Skeletal muscle satellite cell (primary cell): ENCODE measurements around the gene HES2. TPM values are rescaled to one million over a fixed set of nuclear protein-coding genes. Genes with fewer than 3 reads are reported as not detected.
"Not testable (repeated sequence)": the region's sequence is repeated elsewhere in the genome, so short reads cannot be mapped to it uniquely, and the experiment has no call there.

Source experiments
- H3K27me3 ChIP-seq: 2 replicates; pipeline ENCODE4 v1.7.0; 2013; ENCODE audit warnings: low read length; ENCODE audit not compliant: control insufficient read depth, insufficient read depth
- H3K36me3 ChIP-seq: 2 replicates; pipeline ENCODE4 v1.7.0; 2013; ENCODE audit warnings: mild to moderate bottlenecking, control low read depth, low read length; ENCODE audit not compliant: insufficient read depth
- H3K4me1 ChIP-seq: 2 replicates; pipeline ENCODE4 v1.7.0; 2013; ENCODE audit warnings: low read length; ENCODE audit not compliant: control insufficient read depth, insufficient read depth
- H3K4me2 ChIP-seq: 2 replicates; pipeline ENCODE4 v1.7.0; 2013; ENCODE audit warnings: mild to moderate bottlenecking, low read length
- H3K4me3 ChIP-seq: 2 replicates; pipeline ENCODE4 v1.7.0; 2013; ENCODE audit warnings: low read length
- H3K9ac ChIP-seq: 2 replicates; pipeline ENCODE4 v1.7.0; 2013; ENCODE audit warnings: mild to moderate bottlenecking, low read depth, low read length, moderate library complexity
- H3K9me3 ChIP-seq: replicated peaks from 2 replicates; pipeline ENCODE4 v1.7.0; 2013; ENCODE audit warnings: mild to moderate bottlenecking, control low read depth, low read length
- small RNA-seq: library from RNA; depleted of rRNA; stranded (forward); fragments of <200 nt; gene quantifications from one replicate; pipeline ENCODE3, GENCODE V24; 2012

HES2 gene

GRCh38 chr1:6365047-6365446, 54.7 kb downstream of the HES2 start:
- Histone ChIP-seq H3K4me2 (no peak overlapping the region), H3K9me3 (no peaks in the 10 kb centered on the region), H3K4me3 (no peak overlapping the region), H3K4me1 (peaks cover 2% of the 10 kb centered on the region), H3K9ac (no peak overlapping the region), H3K36me3 (no peaks in the 10 kb centered on the region), H3K27me3 (no peaks in the 10 kb centered on the region)

GRCh38 chr1:6363085-6363884, 56.4 kb downstream of the HES2 start:
- not testable (repeated sequence) for H3K27me3 ChIP-seq, H3K4me3 ChIP-seq, H3K9ac ChIP-seq, H3K9me3 ChIP-seq, H3K36me3 ChIP-seq, H3K4me2 ChIP-seq
- H3K4me1 ChIP-seq, result peaks cover 17% of the 10 kb centered on the region

Small RNAs within 50 kb of the gene (small RNA-seq; reads per million reads assigned to genes)
- not detected for gene MIR4252
